NCI-H2107 treated with DMSO at 0.1 percent for 48 hours (cell line): ENCODE measurements around the gene SRPRA.
A peak's percentile ranks its signal among the peaks of the same experiment; 100 is the strongest.
"Not testable (repeated sequence)": the region's sequence is repeated elsewhere in the genome, so short reads cannot be mapped to it uniquely, and the experiment has no call there.

Experiments used
- DNase-seq: peaks from one replicate; lab custom pipeline; 2025; ENCODE audit not compliant: unreplicated experiment; lab: John Stamatoyannopoulos, UW

Gene SRPRA

DNA sequence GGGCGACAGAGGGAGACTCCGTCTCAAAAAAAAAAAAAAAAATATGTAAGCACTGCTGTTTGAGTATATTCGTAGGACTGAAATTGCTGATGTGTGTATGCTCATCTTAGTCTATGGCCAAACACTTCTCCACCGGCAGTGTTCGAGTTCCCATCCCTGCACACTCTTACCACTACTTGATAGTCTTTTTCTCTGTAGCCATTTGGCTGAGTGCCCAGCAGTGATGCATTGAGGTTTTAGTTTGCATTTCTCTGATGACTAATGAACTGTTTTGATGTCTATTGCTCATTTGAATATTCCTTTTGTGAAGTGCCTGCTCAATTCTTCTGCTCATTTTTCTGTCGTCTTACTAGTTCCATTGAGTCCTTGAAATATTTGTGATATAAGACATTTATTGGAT, 16.1 kb upstream of the SRPRA start:
- peak; percentile 41 for DNase-seq

DNA sequence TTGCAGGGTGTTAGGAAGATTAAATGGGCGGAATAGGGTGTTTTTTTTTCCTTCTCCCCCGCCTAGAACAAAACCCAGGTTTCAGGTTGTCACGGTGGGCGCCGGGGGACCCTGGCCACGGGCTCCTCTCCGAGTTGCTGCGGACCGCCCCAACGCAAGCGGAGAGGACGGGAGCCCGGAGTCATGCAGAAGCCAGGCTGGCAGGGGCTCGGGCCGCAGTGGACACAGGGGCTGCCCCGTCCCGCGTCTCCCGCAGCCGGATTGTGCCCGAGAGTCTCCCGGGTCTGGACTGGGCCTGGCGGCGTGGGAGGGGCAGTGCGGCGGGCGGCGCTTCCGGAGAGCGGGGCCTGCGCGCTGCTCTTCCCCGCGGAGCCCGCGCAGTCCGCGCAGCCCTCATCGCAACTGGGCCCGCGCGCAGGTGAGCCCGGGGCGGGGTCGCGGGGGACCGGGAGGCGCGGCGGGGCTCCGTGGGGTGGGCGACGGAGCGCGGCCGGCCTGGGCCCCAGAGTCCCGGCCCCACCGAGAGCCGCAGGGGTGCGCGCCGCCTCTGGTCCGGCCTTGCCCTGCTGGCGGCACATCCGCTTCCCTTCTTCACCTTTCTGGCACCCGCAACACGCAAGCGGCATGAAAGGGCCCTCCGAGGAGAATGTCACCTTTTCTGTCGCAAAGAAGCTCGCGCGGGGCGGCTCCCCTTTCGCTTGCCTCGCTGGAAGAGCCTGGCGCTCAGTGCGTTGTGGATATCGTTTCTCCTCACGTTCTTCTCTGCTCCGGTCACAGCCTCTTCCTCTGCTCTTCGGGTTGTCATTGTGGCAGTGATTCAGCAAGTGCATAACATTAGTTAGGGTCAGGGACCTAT, 14.3 kb upstream of the SRPRA start, which contains the start of gene TIRAP:
Gene TIRAP (plus strand): TSS at position 358 of the 856 bp plus-strand sequence. CDS start 7,802 bp downstream, outside the sequence.
- DNase-seq = peak; percentile 19

DNA sequence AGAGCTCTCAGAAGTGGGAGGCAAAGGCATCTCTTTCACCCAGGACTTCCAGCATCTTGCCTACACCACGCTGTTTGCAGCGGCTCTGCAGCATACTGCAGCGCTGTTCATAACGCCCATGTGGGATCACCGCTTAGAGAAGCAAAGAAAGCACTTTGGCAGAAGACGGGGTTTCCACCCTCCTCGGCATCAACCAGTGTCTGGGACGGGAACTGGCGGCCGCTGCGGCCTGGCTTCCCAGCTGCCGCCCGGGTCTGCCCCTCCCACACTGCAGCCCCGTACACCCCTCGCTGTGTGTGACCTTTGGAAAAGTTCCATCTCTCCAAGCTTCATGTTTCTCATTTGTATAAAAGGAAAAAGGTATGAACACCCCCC, 13.7 kb upstream of the SRPRA start:
- DNase-seq = no peak

DNA sequence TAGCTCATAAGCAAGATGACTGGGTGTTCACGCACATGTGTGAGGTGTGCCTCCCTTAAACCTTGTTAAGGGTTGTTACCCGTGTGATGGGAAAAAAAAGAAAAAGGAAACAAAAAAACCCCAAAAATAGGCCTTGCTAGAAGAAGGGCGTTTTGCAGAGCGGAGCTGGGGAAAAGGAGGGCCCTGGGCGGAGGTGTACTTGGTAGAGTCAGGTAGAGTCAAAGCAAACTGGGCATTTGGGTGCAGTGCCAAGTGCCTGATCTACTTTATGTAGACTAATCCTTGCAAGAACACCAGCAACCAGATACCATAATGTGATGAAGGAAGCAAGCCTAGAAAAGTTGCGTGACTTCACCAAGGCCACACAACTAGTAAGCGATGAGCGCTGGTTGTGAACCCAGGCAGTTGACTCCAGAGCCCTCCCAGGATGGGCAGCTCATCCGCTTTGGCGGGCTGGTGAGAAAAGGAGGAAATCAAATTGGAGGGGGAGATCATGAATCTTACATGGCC, 13.0 kb upstream of the SRPRA start:
- no peak for DNase-seq

DNA sequence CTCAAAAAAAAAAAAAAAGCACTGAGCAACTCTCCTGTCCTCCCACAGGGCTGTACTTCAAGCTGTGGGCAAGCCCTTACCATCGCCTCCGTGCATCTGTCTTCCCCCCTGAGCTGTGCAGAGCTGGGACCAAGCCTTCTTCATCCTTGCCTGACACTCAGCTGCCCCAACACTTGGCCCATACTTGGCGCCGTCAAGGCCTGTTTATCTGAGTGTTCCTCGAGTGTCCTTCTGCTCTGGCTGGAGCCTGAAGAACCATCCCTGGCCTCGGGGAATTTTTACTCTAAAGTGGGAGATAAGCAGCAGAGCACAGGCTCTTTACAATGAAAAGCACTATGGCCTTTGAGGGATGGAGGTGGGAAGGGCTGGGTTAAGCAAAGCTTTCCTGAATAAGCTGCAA, 12.6 kb upstream of the SRPRA start:
- no peak for DNase-seq

DNA sequence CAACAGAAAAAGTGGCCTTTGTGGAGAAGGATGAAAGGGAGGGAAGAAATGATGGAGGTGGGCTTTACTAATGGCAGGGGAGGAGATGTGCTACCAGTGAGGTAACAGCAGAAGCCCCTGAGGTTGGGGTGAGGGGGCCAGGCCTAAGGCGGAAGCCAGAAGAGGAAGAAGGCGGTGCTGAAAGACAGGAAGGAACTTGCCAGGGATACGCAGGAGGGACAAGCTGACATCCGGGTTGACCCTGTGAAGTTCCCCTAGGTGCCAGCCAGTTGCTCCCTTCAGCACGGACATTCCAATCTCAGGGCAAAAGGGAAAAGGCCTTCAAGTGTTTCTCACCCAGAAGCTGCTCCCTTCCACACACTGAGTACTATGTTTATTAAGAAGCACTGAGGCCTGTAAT, 11.9 kb upstream of the SRPRA start:
- no peak for DNase-seq

DNA sequence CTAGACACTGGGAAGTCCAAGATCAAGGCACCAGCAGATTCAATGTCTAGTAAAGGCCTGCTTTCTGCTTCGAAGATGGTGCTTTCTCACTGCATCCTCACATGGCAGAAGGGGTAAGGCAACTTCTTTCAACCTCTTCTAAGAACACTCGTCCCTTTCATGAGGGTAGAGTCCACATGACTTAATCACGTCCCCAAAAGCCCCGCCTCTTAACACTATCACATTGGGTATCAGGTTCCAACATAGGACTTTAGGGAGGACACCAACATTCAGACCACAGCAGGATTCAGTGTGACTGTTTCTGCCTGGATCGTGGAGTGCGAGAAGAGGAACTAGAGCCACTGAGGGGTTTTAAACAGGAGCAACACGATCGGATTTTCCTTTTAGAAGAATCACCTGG, 10.5 kb upstream of the SRPRA start:
- DNase-seq = no peak

DNA sequence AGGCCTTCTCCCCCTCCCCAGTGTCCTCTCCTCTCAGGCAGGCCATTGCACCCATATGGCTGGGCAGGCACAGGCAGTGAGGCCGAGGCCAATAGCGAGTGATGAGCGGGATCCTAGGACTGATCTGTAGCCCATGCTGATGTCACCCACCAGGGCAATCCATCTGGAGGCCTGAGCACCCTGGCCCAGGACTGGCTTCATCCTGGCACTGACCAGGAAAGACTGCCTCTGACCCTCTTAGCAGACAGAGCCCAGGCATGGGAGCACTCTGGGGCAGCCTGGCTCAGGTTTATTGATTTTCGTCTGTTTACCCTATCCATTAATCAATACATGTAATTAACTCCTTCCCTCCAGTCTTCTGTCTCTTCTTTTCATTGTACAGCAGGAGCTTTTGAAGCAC, 9.1 kb upstream of the SRPRA start:
- no peak for DNase-seq

DNA sequence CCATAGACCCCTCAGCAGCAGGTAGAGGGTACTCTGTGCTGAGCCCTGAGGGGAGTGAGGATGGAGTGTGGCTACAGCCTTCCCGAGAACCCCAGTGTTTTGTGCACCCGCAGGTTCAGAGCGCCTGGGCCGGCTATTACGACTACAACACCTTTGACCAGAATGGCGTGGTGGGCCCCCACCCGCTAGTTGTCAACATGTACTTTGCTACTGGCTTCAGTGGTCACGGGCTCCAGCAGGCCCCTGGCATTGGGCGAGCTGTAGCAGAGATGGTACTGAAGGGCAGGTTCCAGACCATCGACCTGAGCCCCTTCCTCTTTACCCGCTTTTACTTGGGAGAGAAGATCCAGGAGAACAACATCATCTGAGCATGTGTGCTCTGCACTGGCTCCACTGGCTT, 8.6 kb upstream of the SRPRA start:
- no peak for DNase-seq

DNA sequence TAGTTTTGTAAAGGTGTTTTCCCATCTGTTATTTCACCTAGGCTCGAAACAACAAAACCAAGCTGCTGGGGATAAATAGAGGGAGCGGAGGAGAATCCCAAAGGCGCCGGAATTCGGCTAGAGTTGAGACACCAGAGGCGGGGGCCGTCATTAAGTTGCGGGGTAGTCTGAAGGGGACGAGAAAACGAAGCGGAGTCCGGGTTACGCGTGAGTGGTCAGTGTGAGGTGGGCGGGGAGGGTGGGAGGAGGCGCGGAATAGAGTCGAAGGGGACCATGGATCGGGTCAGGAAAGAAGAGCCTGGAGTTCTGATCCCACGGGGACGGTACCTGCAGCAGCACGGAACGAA, 361 bp downstream of the SRPRA start:
- no peak for DNase-seq

DNA sequence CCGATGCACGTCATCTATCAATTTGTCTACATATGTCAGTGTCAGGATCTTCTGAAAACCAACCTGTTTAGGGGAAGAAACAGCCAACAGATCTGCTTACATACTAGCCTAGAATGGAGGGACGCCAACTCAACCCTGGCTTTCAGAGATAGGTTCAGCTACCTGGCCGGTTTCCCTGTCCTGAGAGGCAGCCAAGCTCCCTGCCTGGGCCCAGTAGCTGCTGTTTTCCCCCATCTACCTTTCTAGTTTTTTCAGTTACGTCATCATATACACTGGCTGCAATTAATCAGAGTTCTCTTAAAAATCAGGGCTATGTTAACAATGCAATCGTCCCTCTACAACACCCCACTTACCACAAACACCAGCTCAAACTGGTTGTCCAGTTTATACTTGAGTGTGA, 1.0 kb downstream of the SRPRA start:
- DNase-seq = no peak

DNA sequence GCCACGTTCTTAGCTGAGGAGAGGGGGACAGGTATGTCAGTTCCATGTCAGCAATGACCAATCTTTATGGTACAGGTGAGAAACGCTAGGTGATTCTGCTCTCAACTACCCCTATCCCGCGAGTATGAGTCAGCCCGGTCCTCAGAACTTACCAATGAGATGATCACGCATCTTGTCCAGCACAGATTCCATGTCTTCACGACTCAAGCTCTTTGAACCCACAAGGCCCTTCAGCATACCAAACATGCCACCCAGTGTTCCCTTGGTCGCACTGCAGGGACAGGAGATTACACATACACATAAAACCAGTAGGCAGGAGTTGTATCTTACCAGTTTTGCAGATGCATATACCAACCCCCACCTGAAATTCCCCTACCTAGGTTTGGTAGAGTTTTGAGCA, 2.9 kb downstream of the SRPRA start:
- DNase-seq = no peak

DNA sequence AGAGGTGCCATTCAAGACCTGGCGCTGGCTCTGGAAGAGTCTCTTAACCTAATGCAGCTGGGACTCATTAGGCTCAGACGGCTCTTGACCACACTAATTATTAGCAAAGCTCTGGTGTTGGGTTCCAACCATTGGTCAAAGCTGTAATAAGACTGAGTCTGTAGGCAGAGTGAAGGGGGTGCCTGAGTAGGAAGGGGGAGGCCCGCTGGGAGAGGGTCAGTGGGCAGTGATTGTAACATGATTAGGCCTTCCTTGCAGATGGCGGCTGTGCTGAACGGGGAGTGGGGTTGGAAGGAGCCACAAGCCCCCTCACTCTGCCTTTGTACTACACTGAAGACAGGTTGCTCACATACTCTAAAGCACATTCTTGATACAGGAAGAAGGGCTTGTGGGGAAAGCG, 5.2 kb downstream of the SRPRA start:
- no peak for DNase-seq

DNA sequence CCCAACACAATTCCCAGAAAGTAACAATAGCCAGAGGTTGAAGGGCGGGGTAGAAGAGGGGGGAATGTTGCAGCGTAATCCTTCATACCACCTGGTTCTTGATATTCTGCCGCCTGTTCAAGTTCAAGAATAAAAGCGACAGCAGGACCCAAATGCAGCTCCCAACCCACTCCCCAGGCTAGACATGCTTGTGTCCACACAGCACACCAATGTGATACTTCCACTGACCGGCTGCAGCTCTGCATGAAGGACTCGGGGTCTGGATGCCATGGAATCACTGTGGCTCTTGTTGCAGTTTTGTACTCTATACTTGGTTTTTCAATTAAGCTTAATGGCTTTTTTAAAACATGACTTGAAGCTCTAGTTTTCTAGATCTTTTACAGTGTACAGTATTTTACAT, 6.5 kb downstream of the SRPRA start:
- DNase-seq = no peak

DNA sequence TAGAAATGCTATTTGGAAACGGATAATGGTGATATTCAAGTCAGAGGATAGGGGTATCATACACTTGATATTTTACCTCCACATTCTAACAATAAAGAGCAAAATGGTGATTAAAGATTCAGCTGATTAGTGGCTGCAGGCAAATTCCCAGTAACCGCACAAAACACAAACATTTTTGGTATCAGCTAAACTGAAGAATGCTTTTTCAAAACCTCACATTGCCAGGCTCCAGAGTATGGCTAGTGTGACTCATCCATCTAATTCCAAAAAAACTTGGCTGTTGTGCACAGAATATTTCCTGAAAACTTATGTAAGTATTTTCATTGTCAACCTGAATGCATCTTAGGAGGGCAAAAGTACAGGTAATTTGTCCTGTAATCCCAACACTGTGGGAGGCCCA, 10.9 kb downstream of the SRPRA start:
- no peak for DNase-seq

DNA sequence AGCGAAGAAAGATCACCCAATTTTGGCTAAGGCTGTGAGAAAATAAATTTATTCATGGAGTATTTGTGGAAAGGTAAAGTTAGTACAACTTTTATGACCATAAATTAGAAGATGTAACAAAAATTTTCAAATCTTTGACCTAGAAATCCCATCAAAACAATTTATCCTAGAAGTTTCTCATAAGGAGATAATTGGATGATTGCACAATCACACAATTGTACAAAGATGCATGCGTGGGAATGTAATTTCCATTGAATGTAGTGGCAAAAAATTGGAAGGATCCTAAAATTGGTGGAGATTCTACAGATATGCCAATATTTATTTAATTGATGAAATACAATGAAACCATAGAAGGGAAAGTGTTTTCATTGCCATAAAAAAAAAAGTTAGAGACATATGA, 11.6 kb downstream of the SRPRA start:
- DNase-seq = no peak

DNA sequence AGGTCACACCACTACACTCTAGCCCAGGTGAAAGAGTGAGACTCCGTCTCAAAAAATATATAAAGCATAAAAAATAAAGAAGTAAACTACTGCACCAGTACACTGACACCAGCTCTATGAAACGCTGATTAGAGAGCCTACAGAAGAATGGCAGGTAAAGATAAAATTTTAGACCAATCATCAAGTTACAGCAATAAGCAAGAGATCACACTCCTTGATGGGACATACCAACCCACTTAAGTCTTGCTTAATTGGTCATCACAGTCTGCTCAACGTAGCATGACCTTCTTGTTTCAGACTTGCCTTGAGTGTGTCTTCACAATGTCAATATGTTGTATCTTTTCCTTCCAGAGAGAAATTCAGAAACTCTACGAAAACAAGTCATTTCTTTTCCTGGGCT, 12.5 kb downstream of the SRPRA start:
- no peak for DNase-seq

DNA sequence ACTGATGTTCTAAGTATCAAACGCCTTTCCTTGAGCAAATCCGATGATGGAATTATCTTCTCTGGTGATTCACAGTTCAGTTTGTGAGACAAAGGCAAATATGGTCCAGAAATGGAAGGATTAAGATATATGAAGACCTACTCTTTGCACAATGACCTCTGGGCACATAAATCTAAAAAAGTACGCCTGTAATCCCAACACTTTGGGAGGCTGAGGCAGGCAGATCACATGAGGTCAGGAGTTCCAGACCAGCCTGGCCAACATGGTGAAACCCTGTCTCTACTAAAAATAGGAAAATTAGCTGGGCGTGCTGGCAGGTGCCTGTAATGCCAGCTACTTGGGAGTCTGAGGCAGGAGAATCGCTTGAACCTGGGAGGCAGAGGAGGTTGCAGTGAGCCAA, 13.2 kb downstream of the SRPRA start:
- DNase-seq = not testable (repeated sequence)

DNA sequence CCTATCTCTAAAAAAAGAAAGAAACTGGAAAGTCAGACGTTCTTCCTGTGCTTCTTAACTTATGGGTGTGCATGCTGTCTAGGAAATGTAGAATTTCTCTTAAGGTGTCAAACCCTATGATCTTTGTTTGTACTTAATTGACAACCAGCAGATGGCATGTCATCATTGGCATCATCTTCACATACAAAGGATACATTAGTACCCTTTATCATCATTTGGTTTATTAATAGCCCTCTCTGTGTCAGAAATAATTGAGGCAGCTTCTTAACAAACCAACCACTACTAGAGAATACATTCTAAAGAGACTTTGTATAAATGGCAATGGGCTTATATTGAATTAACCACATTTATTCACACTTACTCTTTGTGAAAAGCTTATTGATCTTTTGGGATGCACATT, 13.9 kb downstream of the SRPRA start:
- DNase-seq = no peak

DNA sequence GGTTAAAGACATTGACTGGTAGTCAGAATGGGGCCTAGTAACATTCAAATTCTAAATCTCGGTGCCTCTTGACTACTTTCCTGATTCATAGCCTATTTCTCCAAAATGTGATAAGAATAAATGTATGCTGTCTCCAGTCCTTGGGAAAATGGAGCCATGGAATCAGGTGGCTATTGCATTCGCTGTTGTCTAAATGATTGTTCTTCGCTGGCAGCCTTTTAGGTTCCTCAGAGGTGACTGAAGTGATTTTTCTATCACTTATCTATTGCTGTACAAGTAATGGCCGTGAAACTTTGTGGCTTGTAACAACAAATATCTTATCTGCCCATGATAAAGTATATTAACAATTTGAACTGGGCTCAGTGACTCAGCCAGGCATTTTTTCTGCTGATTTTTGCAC, 15.4 kb downstream of the SRPRA start:
- DNase-seq = no peak

DNA sequence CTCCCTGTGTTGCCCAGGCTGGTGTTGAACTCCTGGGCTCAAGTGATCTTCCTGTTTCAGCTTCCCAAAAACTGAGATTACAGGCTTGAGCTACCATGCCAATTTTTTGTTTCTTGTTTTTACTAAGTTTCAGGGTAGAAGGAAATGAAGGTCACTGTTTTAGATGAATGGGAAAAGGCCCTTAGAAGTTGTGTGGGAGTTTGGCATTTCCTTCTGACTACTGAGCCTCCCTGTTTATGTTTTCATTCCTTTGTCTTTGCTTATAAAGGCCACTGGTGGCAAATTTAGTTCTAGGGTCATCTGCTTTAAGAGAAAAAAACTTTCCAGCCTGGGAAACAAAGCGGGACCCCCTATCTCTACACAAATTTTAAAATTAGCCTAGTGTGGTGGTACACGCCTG, 22.1 kb downstream of the SRPRA start:
- no peak for DNase-seq

DNA sequence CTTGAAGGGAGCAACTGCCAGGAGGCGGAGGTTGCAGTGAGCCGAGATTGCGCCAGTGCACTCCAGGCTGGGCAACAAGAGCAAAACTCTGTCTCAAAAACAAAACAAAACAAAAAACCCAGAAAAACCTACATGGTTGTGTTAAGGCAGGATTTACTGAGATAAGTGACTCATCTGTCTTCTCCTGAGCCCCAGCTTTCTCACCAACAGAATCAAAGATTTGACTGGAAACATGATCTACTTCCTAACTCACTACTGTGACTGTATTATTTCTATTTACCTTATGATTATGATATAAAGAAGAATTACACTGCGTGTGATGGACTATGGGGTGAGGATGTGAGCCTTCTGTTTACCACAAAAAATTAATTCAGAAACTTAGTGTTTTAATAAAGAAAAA, 35.3 kb downstream of the SRPRA start:
- DNase-seq = no peak

DNA sequence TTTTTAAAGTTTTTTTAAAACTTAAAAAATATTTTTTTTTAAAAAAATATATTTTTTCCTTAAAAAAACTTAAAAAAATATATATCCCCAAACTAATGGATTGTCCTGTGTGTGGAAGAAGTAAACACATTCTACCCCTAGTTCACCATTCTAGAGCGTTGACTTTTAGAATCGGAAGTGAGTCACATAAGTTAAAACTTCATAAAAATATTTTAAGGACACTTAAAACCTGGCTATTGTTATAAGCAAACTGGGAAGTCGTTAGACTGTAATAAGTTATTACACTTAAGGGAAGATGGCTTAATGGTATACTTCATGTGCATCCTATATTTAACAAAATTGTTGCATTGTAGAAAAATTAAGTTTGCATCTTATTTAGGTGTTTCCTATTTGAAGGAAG, 36.0 kb downstream of the SRPRA start:
- no peak for DNase-seq
